ENCODE data around the gene ZNF431. TPM values are rescaled to one million over a fixed set of nuclear protein-coding genes. Genes with fewer than 3 reads are reported as not detected.

Gene ZNF431
- total and polyA plus RNA-seq, 9 of the 15 experiments (the other 6 are each of a cell fraction or from before 2014, with no cell fraction given): 3.3 to 24.8 (median 13.5) TPM

- no peak for TF ChIP-seq BACH1 (tag; IDR thresholded peaks at IDR 0.05)
- no peak for TF ChIP-seq BRCA1 (IDR thresholded peaks at IDR 0.05)
- no peak for TF ChIP-seq BRCA1 (CRISPR knock-in tag; IDR thresholded peaks at IDR 0.05)
- no peak for TF ChIP-seq ZNF696 (CRISPR knock-in tag; conservative IDR thresholded peaks at IDR 0.05)
- TF ChIP-seq HOXB6 (CRISPR knock-in tag; IDR thresholded peaks at IDR 0.05; ENCODE audit: borderline replicate concordance): no peak
- TF ChIP-seq HNRNPL (IDR thresholded peaks at IDR 0.05; ENCODE audit: low read depth, low read length): no peak
- no peak for TF ChIP-seq MXI1 (IDR thresholded peaks at IDR 0.05; ENCODE audit: low read depth, low read length)
- TF ChIP-seq CBX8 (IDR thresholded peaks at IDR 0.05; ENCODE audit: borderline replicate concordance, extremely low read depth, low read depth, low read length, poor library complexity, severe bottlenecking): no peak
- peak; percentile 56; the same call in 1 of the 2 replicates for TF ChIP-seq ZNF592 (IDR thresholded peaks at IDR 0.05)
- 0 out of 4 replicates have a peak, but pooled peaks of 1 of the 2 experiments have one; percentile 14 for TF ChIP-seq NRF1 (conservative IDR thresholded peaks at IDR 0.05 in 1 of 2, IDR thresholded peaks at IDR 0.05 in 1 of 2)
- no peak for TF ChIP-seq SIN3A (IDR thresholded peaks at IDR 0.05; ENCODE audit: borderline replicate concordance in 2 of 2, control insufficient read depth in 1 of 2, low read depth in 2 of 2, low read length in 2 of 2)
- TF ChIP-seq FOXM1 (IDR thresholded peaks at IDR 0.05; ENCODE audit: low read depth): 0 out of 2 replicates have a peak, but pooled peaks have one; percentile 30
- TF ChIP-seq FOXM1 (CRISPR knock-in tag; IDR thresholded peaks at IDR 0.05; ENCODE audit: low read depth): no peak
- no peak for TF ChIP-seq BCL6 (CRISPR knock-in tag; IDR thresholded peaks at IDR 0.05)
- no peak for TF ChIP-seq KDM5B (IDR thresholded peaks at IDR 0.05; ENCODE audit: insufficient replicate concordance, low read depth, low read length)
- TF ChIP-seq ZNF197 (CRISPR knock-in tag; IDR thresholded peaks at IDR 0.05; ENCODE audit: low read depth): no peak
- no peak for TF ChIP-seq U2AF1 (optimal IDR thresholded peaks at IDR 0.05; ENCODE audit: low read depth, low read length)
- no peak for TF ChIP-seq TFE3 (CRISPR knock-in tag; IDR thresholded peaks at IDR 0.05)
- no peak for TF ChIP-seq ZNF695 (CRISPR knock-in tag; IDR thresholded peaks at IDR 0.05)
- peak; percentile 88 for TF ChIP-seq EP300 (IDR thresholded peaks at IDR 0.05; ENCODE audit: low read length)
- no peak for TF ChIP-seq GATAD2A (IDR thresholded peaks at IDR 0.05)
- peak; percentile 67 for TF ChIP-seq SOX6 (IDR thresholded peaks at IDR 0.05)
- no peak for TF ChIP-seq PPARD (CRISPR knock-in tag; IDR thresholded peaks at IDR 0.05)
These were observed 12.7 kb upstream of the ZNF431 start (continued) for GRCh38 chr19:21128901-21129698.
